ENCODE results near the gene UBR2. TPM values are rescaled to one million over a fixed set of nuclear protein-coding genes. Genes with fewer than 3 reads are reported as not detected.

UBR2 gene
- total and polyA plus RNA-seq, 9 of the 15 experiments (the other 6 are each of a cell fraction or from before 2014, with no cell fraction given): 9.1 to 38.9 (median 23.4) TPM

GRCh38 chr6:42525206-42525605, 38.6 kb upstream of the UBR2 start:
- no peaks in the 10 kb centered on the region for H3K36me3 ChIP-seq (ENCODE audit: control insufficient read depth, insufficient read depth, low read length)
- in situ Hi-C loops (cut with MboI) (loop anchor here (25.0 kb wide), 1 partner anchor 213 kb away; no protein-coding TSS in a partner anchor), intact Hi-C loops (cut with micrococcal nuclease) (no loop called here)
- POLR2A ChIA-PET: no interaction called here
- H3K9me1 ChIP-seq (ENCODE audit: control insufficient read depth, insufficient read depth, low read length): no peaks in the 10 kb centered on the region
- no peak for ATAC-seq
- H3K79me2 ChIP-seq (ENCODE audit: control insufficient read depth, insufficient read depth, low read length): no peaks in the 10 kb centered on the region
- no peak overlapping the region for H3K27ac ChIP-seq (ENCODE audit: extremely low read depth, low read depth, low read length)
- CTCF ChIA-PET (ENCODE audit: low intra/inter-chr PET ratio): no interaction called here
- H3K4me3 ChIP-seq: no peak overlapping the region
- no peak overlapping the region for H3K9ac ChIP-seq (ENCODE audit: insufficient read depth in 1 of 2, low read depth in 2 of 2, low read length in 2 of 2)
- no peak overlapping the region for H2AFZ ChIP-seq (ENCODE audit: low read depth, low read length)
- peaks cover 0 to 8% of the 10 kb centered on the region in 2 experiments; a peak in 3 of 5 replicates for H3K4me1 ChIP-seq (replicated peaks in 1 of 2; ENCODE audit: control insufficient read depth in 2 of 2, insufficient read depth in 2 of 2, low read length in 2 of 2)
- no peak overlapping the region for H3K4me2 ChIP-seq (ENCODE audit: insufficient read depth, low read length)
- H3K9me3 ChIP-seq (replicated peaks; ENCODE audit: control insufficient read depth, insufficient read depth, low read depth, low read length): no peaks in the 10 kb centered on the region
- no peak for DNase-seq (ENCODE audit: extremely low read depth in 1 of 4, low spot score in 3 of 4)
- peaks cover 0 to 4% of the 10 kb centered on the region in 2 experiments; a peak in 2 of 5 replicates for H3K27me3 ChIP-seq (ENCODE audit: control insufficient read depth in 2 of 2, insufficient read depth in 2 of 2, low read length in 2 of 2)
- H4K20me1 ChIP-seq (replicated peaks; ENCODE audit: control insufficient read depth, insufficient read depth, low read length): no peaks in the 10 kb centered on the region
- no TSS peak for BruUV-seq (replicated peaks)
- 18% methylated on average over 4 of the region's 4 CpGs for WGBS (ENCODE audit: insufficient coverage, low coverage, missing lambda C conversion rate)
- no peak for FAIRE-seq
- TF ChIP-seq ERF (CRISPR knock-in tag; IDR thresholded peaks at IDR 0.05) (no peak), SPI1 (IDR thresholded peaks at IDR 0.05; ENCODE audit: borderline replicate concordance, low read depth, low read length) (no peak), ZNF316 (IDR thresholded peaks at IDR 0.05) (peak; percentile 60), MAFG (tag; conservative IDR thresholded peaks at IDR 0.05) (peak; percentile 24), C11orf30 (IDR thresholded peaks at IDR 0.05; ENCODE audit: low read depth) (peak; percentile 48; the same call in 1 of the 2 replicates), ZNF324 (CRISPR knock-in tag; IDR thresholded peaks at IDR 0.05) (no peak), CBFA2T2 (conservative IDR thresholded peaks at IDR 0.05) (no peak), BRF2 (IDR thresholded peaks at IDR 0.05; ENCODE audit: borderline replicate concordance, insufficient read depth, insufficient read length) (no peak)
